ENCODE results near the gene MORN3. TPM values are rescaled to one million over a fixed set of nuclear protein-coding genes. Genes with fewer than 3 reads are reported as not detected.
"Not testable (repeated sequence)": the region's sequence is repeated elsewhere in the genome, so short reads cannot be mapped to it uniquely, and the experiment has no call there.

MORN3 gene
- total and polyA plus RNA-seq, 8 donors: under 0.01 to 0.87 (median 0.46) TPM; not detected in 3

DNA sequence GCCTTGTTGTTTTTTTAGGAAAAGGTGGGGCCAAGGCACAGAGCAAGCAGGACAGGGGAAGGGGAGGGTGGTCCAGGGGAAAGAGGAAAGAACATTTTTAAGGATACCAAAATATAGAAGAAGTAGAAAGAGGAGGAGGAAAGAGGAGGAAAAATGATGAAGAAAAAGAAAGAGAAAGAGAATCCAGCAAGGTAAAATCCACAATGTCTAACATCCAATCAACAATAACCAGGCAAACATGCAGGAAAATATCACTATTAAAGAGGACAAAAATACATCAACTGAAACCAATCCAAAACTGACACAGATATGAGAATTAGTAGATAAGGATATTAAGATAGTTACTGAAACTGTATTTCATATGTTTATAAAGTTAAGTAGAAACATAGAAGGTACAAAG is 36.1 kb upstream of the MORN3 start:
- TF ChIP-seq POLR2AphosphoS5 (IDR thresholded peaks at IDR 0.05) (no peak), POLR2A (IDR thresholded peaks at IDR 0.05) (no peak), EP300 (IDR thresholded peaks at IDR 0.05) (no peak)
- TF ChIP-seq, protein P1, sequence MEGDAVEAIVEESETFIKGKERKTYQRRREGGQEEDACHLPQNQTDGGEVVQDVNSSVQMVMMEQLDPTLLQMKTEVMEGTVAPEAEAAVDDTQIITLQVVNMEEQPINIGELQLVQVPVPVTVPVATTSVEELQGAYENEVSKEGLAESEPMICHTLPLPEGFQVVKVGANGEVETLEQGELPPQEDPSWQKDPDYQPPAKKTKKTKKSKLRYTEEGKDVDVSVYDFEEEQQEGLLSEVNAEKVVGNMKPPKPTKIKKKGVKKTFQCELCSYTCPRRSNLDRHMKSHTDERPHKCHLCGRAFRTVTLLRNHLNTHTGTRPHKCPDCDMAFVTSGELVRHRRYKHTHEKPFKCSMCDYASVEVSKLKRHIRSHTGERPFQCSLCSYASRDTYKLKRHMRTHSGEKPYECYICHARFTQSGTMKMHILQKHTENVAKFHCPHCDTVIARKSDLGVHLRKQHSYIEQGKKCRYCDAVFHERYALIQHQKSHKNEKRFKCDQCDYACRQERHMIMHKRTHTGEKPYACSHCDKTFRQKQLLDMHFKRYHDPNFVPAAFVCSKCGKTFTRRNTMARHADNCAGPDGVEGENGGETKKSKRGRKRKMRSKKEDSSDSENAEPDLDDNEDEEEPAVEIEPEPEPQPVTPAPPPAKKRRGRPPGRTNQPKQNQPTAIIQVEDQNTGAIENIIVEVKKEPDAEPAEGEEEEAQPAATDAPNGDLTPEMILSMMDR (IDR thresholded peaks at IDR 0.05): no peak
- Histone ChIP-seq H3K27me3 (no peaks in the 10 kb centered on the region), H3K27ac (no peak overlapping the region), H3K4me3 (no peak overlapping the region), H3K4me1 (peaks cover 0 to 18% (median 12%) of the 10 kb centered on the region in 4 donors), H3K9me3 (no peaks in the 10 kb centered on the region), H3K36me3 (no peaks in the 10 kb centered on the region)
- DNase-seq: no peak
- intact Hi-C loops (cut with DNase I; ENCODE audit: low total_unique reads): no loop called here

DNA sequence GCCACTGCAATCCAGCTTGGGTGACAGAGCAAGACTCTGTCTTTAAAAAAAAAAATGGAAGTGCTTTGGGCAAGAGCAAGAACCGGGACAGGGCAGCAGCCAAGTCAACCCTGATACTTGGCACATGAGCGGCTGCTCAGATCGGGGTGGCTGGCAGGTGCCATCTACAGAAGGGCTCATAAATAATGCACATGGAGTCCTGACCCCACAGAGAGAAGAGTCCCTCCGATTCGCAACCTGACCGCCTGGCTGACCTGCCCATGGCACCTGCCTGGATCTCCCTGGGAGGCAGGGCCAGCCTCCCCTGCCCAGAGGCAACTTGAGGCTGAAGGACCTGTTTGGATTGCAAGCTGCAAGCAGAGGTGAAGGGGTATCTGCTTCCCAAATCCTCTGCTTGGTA is 33.5 kb upstream of the MORN3 start:
- Histone ChIP-seq H3K27ac (no peak overlapping the region), H3K27me3 (no peaks in the 10 kb centered on the region), H3K36me3 (no peaks in the 10 kb centered on the region), H3K4me3 (no peak overlapping the region), H3K9me3 (no peaks in the 10 kb centered on the region), H3K4me1 (peaks cover 0 to 16% (median 12%) of the 10 kb centered on the region in 4 donors)
- 60 to 97% (median 94%) methylated on average over 5 to 6 of the region's 6 CpGs for WGBS, 5 donors
- no peak for DNase-seq
- TF ChIP-seq POLR2AphosphoS5 (IDR thresholded peaks at IDR 0.05) (no peak), EP300 (IDR thresholded peaks at IDR 0.05) (no peak), POLR2A (IDR thresholded peaks at IDR 0.05) (no peak)
- TF ChIP-seq, protein P1 (IDR thresholded peaks at IDR 0.05): no peak
- intact Hi-C loops (cut with DNase I; ENCODE audit: low total_unique reads): no loop called here

DNA sequence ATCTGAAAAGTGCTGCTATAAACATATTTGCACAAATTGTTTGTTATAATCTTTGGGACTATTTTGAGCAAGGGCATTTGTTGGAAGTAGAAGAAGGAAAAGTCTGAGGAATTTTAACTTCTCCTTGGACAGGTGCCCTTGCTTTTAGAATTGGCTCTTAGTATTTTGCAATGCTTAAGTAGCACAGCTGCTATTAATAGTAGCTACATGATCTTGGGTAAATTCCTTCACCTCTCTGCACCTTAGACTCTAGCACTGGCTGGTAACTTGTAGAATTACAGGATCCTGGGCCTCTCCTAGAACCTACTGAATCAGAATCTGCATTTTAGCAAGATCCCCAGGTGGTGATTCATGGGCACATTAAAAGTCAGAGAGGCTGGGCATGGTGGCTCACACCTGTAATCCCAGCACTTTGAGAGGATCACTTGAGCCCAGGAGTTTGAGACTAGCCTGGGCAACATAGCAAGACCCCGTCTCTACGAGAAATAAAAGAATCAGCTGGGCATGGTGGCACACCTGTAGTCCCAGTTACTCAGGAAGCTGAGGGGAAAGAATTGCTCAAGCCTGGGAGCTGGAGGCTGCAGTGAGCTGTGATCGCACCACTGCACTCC is 32.3 kb upstream of the MORN3 start:
- TF ChIP-seq POLR2AphosphoS5 (IDR thresholded peaks at IDR 0.05) (no peak), EP300 (IDR thresholded peaks at IDR 0.05) (no peak), POLR2A (IDR thresholded peaks at IDR 0.05) (no peak)
- TF ChIP-seq, protein P1 (IDR thresholded peaks at IDR 0.05): no peak
- Histone ChIP-seq H3K4me3 (no peak overlapping the region), H3K27me3 (no peaks in the 10 kb centered on the region), H3K27ac (peak overlapping the region in 3 of 5 donors; percentile 28 to 69 (median 29)), H3K4me1 (peaks cover 6 to 21% (median 15%) of the 10 kb centered on the region in 4 donors), H3K9me3 (no peaks in the 10 kb centered on the region), H3K36me3 (no peaks in the 10 kb centered on the region)
- intact Hi-C loops (cut with DNase I; ENCODE audit: low total_unique reads): no loop called here
- no peak for DNase-seq
- WGBS, 5 donors: 86 to 95% (median 90%) methylated on average over 3 of the region's 3 CpGs

DNA sequence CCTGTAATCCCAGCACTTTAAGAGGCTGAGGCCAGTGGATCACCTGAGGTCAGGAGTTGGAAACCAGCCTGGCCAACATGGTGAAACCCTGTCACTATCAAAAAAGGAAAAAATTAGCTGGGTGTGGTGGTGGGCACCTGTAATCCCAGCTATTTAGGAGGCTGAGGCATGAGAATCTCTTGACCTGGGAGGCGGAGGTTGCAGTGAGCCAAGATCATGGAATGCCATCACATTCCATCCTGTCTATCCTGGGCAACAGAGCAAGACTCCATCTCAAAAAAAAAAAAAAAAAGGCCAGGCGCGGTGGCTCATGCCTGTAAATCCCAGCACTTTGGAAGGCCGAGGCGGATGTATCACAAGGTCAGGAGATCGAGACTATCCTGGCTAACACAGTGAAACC is 28.4 kb upstream of the MORN3 start:
- H3K4me1 ChIP-seq: peaks cover 6 to 21% (median 15%) of the 10 kb centered on the region in 4 donors
- H3K27me3 ChIP-seq, H3K9me3 ChIP-seq, H3K27ac ChIP-seq, DNase-seq, H3K4me3 ChIP-seq, H3K36me3 ChIP-seq: not testable (repeated sequence)
- WGBS, 5 donors: 94 to 100% (median 98%) methylated on average over 6 of the region's 6 CpGs
- intact Hi-C loops (cut with DNase I; ENCODE audit: low total_unique reads): loop anchor here (5.0 kb wide), 2 partner anchors 74 to 94 kb away; partner anchors contain the start of gene RHOF

DNA sequence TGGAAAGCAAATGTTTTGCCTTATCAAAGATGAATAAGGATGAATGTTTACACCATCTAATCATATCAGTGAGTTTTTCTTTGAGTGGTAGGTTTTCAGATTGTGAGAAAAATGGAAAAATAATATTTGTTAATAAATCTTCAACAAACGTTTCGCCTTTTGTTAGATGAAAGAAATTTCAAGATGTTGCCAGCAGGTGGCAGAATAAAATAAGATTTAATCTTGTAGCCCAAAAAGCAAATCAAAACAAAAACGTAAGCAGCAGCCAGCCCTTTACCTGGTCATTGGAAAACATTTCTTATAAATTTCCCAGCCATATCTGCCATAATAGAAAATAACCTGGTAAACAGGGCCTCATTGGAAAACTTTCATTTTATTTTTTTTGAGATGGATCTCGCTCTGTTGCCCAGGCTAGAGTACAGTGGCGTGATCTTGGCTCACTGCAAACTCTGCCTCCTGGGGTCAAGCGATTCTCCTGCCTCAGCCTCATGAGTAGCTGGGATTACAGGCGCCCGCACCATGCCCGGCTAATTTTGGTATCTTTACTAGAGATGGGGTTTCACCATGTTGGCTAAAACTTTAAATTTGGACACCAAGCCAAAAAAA is 27.7 kb upstream of the MORN3 start:
- intact Hi-C loops (cut with DNase I; ENCODE audit: low total_unique reads): loop anchor here (5.0 kb wide), 2 partner anchors 75 to 95 kb away; partner anchors contain the start of gene RHOF
- no peaks in the 10 kb centered on the region for H3K36me3 ChIP-seq
- H3K9me3 ChIP-seq: no peaks in the 10 kb centered on the region
- 39 to 46% (median 44%) methylated on average over 9 of the region's 9 CpGs for WGBS, 5 donors
- H3K4me1 ChIP-seq: peaks cover 6 to 18% (median 14%) of the 10 kb centered on the region in 4 donors
- H3K4me3 ChIP-seq: no peak overlapping the region
- no peak overlapping the region for H3K27ac ChIP-seq
- DNase-seq: peak in 1 of 2 donors; percentile 76
- TF ChIP-seq POLR2AphosphoS5 (IDR thresholded peaks at IDR 0.05): no peak
- TF ChIP-seq, protein P1 (IDR thresholded peaks at IDR 0.05): peak in 5 of 7 experiments; percentile 34 to 80 (median 43)
- no peaks in the 10 kb centered on the region for H3K27me3 ChIP-seq
